OCI-M1 (cell line): ENCODE measurements around the gene IL21.
A peak's percentile ranks its signal among the peaks of the same experiment; 100 is the strongest.

ENCODE experiments used
- DNase-seq: peaks from one replicate; lab custom pipeline; 2025; lab: John Stamatoyannopoulos, UW

IL21 gene

DNA sequence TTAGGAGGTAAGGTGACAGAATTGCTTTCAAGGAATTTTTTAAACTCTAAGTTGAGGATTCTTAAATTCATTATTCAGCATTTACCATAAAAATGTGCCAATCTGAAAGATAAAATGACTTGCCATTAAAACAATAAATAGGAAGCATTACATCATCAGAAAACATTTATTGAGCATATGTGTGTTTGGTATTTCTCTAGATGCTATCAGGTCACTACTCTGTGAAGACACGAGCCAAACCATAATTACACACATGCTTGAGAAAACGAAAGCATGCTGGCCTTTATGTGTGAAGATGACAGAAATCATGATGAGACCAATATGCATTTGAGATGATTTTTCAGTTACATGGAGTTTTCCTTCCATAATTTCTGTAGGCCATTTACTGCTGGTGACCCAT lies 12.3 kb upstream of the IL21 start:
- peak; percentile 33 for DNase-seq

DNA sequence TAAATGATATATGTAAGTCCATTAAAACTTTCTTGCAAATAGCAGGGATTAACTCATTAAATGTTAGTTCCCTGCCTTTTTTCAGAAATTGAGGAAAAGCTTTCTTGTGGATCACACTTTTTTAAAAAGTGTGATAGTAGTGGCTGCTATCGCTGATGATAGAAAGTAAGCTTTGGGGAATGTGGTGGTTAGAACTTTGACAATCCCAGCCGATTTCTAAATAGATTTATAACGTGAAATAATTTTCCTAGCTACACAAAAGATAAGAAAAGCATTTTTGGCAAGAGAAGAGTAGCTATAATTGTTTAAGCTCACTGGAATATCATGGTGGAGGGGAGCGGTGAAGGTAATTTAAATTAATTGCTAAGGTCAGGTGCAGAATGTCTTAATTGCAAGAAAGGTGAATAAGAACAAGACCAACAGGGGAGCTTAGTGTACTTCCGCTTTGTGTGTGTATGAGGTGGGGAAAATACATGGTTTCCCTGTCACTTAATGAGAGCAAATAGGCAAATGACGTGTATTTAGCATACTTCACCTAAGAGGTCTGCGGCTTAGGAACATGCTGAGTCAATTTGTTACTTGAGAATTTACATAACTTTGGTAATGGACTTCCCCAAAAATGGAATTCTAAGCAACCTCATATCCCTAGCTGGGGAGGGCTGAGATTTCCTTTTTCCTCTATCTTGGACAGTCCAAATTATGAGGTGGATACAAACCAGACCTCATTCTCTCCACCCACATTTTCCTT lies 11.7 kb upstream of the IL21 start:
- no peak for DNase-seq

DNA sequence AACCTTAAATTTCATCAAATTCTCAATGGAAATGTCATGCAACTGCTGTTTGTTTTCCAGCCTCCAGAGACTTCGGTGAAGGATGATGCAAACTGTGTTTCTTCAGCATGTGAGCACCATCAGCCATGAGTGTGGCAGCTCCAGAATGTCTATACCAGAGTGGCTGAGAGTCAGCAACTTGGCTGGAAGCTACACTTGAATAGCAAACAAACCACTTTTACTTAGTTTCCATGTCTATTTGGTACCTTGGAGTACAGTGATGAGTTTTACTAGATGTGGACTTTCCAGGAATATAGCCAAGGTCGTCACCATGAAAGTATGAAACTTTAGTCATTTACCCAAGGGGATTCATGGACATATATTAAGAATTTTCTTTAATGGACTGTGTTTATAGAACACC lies 4.3 kb upstream of the IL21 start:
- DNase-seq = no peak

DNA sequence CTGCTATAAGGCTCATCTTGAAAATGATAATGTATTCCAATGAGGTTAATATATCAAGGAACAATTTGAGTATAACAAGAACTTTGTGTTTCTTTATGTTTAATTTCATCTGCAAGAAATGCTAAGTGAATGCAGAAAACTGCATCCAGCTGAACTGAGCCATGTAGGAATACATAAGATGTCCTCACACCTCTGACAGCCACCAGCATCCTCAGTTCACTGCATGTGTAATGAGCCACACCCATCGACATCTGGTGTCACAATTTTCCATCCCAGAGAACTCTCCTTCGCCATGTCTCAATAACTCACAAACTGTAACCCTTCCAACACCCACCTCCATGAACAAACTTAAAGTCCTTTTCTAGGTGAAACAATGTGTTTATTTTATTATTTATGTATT lies 3.3 kb upstream of the IL21 start:
- DNase-seq = no peak

DNA sequence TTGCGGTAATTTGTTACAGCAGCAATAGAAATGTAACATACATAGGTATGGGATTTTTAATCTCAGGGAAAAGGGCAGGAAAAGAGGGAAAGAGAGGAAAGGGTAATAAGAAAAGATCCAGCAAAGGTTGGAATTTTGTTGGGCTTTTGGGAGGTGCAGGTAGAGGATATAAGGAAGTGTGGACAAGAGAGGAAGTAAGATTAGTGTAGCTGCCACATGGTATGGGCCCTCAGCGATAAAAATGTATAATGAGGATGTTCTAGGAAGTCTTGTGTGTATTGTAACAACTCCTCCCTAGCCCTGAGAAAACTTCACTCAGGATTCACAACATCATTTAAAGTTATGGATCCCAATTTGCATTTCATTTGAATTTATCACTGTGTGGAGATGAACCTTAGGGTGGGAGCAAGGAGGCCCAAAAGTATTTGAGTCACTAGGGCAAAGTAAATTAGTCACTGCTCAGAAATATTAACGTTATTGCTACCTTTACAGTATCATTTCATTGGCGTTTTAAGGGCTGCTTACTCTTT lies 2.8 kb upstream of the IL21 start:
- DNase-seq = peak; percentile 38

DNA sequence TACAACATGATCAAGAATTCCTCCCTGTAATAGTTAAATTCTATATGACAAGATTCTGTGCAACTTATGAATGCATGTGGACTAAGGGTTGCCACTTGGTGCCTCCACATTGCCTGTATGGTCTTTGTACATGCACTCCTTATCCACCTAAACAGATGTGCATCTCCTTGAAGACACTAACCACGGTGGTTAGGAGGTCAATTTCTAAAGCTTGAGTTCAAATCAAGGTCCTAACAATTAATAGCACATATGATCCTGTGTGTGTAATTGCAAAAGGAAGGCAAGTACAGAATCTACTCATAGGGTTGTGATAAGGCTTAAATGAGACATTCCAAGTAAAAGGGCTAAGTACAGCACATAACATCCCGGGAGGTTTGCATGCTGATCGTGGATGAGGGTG lies 1.5 kb upstream of the IL21 start:
- peak; percentile 44 for DNase-seq

DNA sequence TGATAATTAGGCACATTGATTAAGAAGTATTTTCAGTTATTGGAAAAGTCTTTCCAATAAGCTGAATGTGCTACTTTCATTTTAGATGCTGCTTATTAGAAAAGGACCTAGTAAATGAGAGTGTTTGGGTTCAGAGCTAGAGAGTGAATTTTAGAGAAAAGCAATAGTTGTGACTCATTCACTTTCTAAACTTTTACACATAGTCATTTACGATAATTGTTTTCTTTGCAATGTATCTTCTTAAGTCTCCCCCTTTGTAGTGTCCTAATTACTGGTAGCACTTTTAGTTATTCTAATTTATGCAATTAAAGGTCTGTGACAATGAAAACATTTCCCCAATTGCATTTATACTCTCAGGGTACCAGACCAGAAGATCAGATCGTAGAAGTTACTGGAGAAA lies 1.3 kb downstream of the IL21 start:
- DNase-seq = no peak

DNA sequence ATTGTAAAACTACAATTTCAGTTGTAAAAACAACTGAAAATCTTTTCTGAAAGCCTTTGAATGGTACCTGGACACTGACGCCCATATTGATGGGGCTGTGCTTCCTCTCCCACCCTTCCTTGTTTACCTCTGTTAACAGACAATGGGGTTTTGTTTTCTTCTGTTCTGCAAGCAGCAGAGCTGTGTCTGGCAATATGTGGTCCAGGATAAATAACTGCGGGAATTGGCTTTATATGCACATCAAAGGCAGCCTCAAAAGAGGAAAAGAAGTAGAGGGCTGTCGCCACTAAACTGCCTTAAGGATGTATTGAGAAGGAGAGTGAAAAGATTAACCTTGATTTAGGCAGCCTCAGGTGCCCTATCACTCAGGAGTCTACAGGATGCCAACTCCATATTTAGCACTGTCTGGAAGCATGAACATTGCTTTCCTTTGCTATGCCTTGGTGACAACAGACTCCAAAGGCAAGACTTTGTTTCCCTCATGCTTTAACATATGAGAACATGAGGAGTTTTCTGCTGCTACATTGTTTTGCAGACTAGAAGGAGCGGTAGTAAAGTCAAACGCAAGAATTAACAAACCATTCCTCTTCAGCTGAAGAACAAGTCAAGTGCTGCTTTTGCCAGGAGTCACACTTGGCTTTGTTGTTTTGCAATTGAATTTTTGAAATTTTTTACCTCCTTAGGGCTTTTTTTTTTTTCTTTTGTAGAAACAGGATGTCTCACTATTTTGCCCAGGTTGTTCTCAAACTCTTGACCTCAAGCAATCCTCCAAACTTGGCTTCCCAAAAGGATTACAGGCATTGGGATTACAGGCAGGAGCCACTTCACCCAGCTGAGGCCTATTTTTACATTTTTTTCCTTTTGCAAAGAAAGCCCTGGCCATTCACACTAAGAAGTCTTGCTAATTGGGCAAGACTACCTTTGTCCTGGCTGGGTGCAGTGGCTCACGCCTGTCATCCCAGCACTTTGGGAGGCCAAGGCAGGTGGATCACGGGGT lies 3.0 kb downstream of the IL21 start:
- no peak for DNase-seq

DNA sequence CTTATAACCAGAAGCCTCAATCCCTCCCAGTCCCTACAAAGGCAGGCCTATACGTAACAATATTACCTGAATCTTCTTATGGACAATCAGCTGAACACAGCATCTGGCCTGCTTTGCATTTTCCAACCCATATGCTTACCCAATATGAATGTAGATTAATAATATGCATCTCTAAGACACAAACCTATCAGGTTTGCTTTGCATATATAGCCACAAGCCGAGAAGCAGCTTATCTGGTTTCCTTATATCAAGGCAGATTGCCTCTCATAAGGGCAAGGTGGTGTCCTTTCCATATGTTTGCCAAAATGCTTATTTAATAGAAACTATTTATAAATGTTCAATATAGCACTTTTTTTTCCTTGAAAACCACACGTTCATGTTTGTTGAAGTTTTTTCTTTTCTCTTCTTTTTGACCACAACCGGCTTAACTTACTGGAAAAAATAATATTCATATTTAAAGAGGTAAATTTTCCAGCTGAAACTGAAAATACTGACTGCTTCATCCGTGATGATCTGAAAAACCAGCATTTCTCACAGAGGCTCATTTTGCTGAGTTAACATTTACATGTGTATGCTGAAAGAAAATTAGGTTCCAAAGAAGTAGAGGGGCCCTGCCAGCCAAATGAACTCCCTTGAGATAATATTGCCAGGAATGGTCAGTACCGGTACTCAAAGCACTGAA lies 3.8 kb downstream of the IL21 start:
- no peak for DNase-seq

DNA sequence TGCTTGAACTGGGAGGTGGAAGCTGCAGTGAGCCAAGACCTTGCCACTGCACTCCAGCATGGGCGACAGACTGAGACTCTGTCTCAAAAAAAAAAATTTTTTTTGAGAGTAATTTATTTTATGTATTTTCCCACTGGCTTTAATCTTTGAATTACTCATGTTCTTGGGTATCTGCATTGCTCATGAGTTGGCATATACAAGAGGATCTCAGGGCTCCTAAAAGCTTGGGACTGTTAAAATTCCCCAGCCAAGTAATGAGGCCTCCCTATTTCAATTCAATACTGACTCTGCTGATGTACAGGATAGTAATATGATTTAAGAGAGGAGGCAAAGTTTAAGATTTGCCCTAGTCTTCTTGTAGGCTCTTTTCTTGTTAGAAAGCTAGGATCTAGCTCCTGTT lies 6.2 kb downstream of the IL21 start:
- no peak for DNase-seq

DNA sequence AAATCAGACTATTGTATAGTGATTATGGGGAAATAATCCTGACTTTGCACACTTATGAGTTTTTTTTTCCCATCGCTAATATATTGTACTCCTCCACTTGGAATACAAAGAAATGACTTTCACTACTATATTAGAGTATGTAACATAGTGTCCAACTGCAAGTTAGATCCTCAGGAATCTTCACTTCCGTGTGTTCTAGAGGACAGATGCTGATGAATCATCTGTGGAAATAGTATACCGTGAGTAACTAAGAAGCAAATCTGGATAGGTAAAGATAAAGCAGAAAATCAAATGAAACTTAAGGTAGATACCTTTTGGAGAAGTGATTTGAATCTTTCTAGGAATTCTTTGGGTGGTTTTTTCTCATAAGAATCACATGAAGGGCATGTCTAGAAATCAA lies 8.3 kb downstream of the IL21 start:
- DNase-seq = no peak

DNA sequence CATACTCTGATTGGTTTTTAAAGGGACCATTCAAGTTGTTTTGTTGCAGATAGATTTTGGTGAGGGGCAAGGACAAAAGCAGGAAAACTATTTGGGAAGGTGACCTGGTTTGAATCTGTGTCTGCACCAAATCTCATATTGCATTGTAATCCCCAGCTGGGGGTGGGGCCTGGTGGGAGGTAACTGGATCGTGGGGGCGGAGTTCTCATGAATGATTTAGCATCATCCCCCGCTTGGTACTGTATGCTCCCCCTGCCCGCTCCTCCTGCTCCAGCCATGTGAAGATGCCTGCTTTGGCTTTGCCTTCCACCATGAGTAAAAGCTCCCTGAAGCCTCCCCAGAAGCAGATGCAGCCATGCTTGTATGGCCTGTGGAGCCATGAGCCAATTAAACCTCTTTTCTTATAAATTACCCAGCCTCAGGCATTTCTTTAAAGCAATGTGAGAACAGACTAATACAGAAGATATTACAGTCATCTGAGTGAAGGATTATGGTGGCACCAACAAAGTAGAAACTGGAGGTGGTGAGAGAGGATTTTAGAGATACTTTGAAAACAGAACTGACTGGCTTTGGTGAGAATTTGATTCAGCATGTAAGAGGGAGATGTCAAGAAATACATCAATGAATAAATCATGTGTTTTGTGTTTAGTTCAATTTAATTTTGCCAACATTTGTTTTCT lies 14.4 kb downstream of the IL21 start:
- DNase-seq = no peak

DNA sequence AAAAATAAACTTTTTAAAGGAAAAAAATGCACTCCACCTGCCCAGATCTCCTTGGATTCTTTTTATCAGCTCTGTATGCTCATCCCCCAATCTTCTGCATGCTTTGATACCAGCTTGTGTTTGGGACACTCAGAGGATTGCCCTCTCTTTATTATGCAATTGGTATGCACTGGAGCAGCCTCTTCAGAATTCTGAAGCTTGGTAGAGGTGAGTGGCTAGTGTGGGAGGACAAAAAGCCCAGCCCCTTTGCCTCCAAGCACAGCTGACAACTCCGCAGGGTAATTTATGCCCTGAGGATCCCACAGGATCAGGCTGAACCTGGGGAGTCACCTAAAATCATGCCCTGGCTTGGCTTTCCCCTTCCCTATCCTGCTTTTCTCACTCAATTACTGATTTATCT lies 16.7 kb downstream of the IL21 start:
- no peak for DNase-seq

DNA sequence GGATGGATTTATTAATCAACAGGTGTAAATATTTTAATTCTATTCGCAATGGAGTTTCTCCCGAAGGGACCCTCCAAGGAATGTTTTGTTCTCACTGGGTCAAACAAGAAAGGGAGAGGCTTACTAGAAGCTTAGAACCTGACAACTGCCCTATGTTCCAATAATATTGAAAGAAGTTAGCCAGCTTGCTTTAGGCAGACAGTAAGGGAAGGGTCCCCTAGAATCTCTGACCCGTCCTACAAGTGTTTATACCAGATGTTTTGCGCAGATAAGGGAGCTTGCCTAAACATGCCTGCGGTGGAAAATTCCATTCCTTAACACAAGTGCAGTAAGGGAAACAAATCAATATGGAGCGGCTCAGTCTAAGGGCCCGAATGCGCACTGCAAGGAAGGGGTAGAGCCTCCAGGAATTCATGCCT lies 17.7 kb downstream of the IL21 start:
- peak; percentile 46 for DNase-seq

DNA sequence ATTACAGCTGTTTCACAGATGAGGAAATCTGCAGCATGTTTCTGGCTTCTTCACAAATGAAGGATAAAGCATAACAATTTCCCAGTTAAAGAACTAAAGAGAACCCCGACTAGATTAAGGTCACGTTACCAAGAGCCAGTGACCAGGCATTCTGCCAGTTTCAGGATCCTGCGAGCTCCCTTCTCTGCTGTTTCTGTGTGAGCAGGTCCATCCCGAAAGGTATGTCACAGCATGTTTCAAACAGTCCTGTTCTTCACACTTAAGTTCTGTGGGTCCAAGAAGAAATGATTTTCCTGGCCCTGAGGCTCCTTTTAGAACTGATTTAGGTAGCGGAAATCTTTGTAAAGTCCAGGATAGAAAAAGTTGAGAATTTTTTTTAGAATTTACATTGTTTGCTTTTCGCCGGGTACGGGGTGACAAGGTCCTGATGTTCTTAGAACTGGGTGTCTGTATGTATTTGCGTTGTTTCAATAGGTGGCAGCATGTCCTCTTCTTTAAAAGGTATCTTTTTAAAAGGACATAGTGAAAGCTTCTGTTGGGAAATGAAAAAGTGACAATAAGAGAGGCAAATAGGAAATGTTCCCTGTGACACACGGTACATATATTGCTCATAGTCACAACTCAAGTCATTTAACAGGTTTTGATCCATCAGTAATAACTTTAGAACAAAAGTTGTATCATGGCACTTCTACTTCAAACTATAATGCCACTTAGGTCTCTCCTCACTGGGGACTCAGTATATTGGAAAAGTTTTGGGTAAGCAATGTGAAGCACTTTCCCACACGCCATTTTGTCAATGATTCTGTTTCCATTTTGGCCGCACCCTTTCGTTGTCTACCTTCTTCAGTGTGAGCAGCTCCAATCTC lies 18.4 kb downstream of the IL21 start:
- DNase-seq = peak; percentile 88

DNA sequence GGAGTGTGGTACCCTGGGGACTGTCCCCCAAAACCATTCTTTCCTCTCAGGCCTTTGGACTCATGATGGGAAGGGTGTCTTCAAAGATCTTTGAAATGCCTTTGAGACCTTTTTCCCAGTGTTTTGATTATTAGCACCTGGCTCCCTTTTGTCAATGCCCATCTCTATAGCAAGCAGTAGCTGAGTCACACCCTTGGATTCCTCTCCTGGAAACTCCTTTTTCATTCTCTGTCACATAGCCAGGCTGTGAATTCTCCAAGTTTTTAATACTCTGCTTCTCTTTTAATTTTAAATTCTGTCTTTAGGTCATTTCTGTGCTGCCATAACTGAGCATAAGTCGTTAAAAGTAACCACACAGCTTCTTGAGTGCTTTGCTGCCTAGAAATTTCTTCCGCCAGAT lies 29.7 kb downstream of the IL21 start:
- no peak for DNase-seq

DNA sequence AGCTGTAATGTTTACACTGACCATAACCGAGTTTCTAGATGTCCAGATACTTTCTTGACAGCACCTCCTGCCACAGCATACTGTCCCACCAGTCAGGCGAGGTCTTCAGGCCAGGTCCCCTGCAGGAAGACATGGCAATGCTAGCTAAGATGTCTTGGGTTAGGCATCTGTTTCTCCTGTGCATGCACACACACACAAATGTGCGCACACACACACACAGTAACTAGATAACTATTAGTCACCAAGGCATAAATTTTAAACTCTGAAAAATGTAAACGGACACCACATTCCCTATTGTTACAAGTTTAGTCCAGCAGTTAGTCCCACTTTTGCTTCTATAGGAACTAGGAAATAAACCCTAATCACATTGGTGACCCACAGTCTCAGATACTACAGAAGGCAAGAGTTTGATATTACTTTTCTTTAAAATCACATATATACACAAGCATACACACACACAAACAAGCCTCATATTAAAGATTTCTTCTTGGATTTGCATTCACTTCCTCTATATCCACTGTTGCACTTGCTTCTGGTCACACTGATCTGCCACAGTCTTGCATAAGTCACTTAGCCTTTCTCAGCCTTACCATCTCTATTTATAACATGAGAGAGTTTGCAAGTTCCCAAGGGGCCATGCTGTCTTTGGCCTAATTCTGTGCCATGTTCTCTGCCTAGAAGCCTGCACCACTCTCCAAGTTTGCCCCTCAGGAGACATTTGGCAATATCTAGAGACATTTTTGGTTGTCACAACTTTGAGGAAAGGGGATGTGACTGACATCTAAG lies 32.2 kb downstream of the IL21 start:
- peak; percentile 21 for DNase-seq

DNA sequence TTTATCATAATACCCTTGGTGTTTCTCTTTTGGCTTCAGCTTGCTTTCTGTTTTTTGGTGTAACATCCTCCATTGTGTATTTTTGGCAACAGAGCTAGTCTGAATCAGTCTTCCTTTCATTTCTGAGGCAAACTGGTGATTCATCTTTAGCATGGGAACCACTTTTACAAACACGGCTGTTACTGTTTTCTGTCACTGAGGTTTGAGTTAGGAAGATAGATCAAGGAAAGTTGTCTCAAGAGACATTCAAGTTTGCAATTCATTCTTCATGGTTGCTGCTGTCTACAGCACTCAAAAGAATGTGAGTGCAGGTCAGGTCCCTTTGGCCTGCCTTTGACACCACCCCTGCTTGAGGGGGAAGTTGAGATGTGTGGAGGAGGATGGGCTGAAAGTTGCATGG lies 36.3 kb downstream of the IL21 start:
- peak; percentile 52 for DNase-seq

DNA sequence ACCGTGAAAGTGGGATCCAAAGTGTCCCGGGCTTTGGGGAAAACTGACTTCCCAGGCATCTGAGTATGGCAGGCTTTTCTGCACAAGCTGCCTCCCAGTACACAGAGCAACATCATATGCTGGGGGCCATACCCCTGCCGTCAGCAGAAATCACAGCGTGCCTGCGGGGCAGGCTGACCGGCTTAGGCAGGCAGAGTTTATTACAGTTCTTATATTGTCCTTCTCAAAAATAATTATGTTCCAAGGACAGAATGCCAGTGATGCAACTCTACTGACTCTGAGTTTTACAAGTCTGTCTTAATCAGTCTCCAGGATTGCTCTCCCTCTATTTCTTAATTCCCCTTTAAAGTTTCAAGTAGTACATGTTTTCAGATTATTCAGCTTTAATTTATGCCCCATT lies 37.0 kb downstream of the IL21 start:
- no peak for DNase-seq
